ENCODE results near the gene SPATA46. TPM values are rescaled to one million over a fixed set of nuclear protein-coding genes. Genes with fewer than 3 reads are reported as not detected.

Gene SPATA46
- total RNA-seq, 1 experiment from 2014 or later: not detected

- TF ChIP-seq YY1 (IDR thresholded peaks at IDR 0.05; ENCODE audit: extremely low read depth, insufficient replicate concordance, low read depth, low read length): no peak
- TF ChIP-seq, protein P1, sequence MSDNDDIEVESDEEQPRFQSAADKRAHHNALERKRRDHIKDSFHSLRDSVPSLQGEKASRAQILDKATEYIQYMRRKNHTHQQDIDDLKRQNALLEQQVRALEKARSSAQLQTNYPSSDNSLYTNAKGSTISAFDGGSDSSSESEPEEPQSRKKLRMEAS (IDR thresholded peaks at IDR 0.05): peak; percentile 98
Observed at GRCh38 chr1:162381383-162381782, 4.7 kb upstream of the SPATA46 start, which contains the start of gene C1orf226 (continued).

DNA sequence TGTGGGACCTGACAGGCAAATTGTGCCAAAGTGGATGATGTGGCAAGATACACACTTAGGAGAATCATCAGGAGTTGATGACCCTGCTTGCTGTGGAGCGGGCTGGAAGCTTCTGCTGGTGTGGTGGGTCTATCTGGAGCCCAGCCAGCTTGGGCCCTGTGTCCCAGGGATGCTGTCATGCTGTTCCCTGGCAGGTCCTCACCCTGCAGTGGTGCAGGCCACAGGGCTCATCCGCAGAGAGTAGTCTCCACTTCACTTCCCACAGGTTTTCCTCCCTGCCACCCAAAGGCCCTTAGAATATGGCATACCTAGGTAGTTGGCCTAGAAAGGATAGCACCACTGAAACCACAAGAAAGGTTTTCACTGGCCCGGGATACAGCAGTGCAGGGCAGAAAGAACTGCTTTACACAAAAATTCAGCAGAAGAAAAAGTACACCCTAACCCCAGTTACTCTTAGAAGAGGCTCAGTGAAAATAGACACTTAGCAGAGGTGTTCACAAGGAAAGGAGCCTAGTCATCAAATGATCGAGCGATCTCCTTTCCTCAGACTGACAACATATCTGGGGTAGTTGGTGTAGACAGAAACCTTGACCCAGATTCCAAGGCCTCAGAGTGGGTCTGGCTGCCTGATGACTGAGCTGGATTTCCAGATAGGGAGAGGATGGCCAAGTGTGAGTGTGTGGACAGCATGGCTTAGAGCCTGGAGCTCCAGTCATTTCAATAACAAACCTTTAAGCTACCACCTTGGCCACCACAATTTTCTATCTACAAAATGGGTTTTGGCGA lies 3.6 kb upstream of the SPATA46 start:
- Histone ChIP-seq H3K4me3 (replicated peaks in 1 of 2; ENCODE audit: low read depth in 1 of 2, low read length in 2 of 2) (no peak overlapping the region), H3K4me2 (ENCODE audit: low read length) (peak overlapping the region; percentile 74; the same call in 1 of the 2 replicates), H3K9me2 (ENCODE audit: insufficient read depth) (no peaks in the 10 kb centered on the region), H3K36me3 (ENCODE audit: control insufficient read depth in 1 of 2, insufficient read depth in 2 of 2, low read length in 2 of 2) (no peaks in the 10 kb centered on the region), H3K27ac (ENCODE audit: low read depth, low read length) (no peak overlapping the region), H3K79me2 (ENCODE audit: insufficient read depth, low read length) (no peaks in the 10 kb centered on the region), H4K20me1 (ENCODE audit: insufficient read depth) (no peaks in the 10 kb centered on the region), H3K9me3 (ENCODE audit: control insufficient read depth in 1 of 2, insufficient read depth in 1 of 2, low read depth in 1 of 2, low read length in 2 of 2) (no peaks in the 10 kb centered on the region), H3K9ac (ENCODE audit: low read length) (no peak overlapping the region), H3K4me1 (ENCODE audit: control insufficient read depth in 1 of 2, insufficient read depth in 2 of 2, low read length in 2 of 2) (peaks cover 23 to 30% of the 10 kb centered on the region in 2 experiments), H3K27me3 (ENCODE audit: insufficient read depth, low read length) (no peaks in the 10 kb centered on the region), H2AFZ (ENCODE audit: low read depth, low read length, poor library complexity, severe bottlenecking) (no peak overlapping the region)
- DNase-seq (ENCODE audit: low read depth, low spot score): no peak
- TF ChIP-seq EZH2phosphoT487 (IDR thresholded peaks at IDR 0.05; ENCODE audit: borderline replicate concordance): no peak
- no peak for TF ChIP-seq EZH2 (IDR thresholded peaks at IDR 0.05)
- TF ChIP-seq POLR2A (IDR thresholded peaks at IDR 0.05; ENCODE audit: borderline replicate concordance, extremely low read depth, insufficient read depth, insufficient read length): no peak
- TF ChIP-seq CEBPB (IDR thresholded peaks at IDR 0.05; ENCODE audit: low read depth): no peak
- TF ChIP-seq ELF1 (IDR thresholded peaks at IDR 0.05; ENCODE audit: borderline replicate concordance, low read depth): no peak
- TF ChIP-seq YY1 (IDR thresholded peaks at IDR 0.05; ENCODE audit: extremely low read depth, insufficient replicate concordance, low read depth, low read length): no peak
- no peak for TF ChIP-seq SRF (IDR thresholded peaks at IDR 0.05; ENCODE audit: low read depth)
- TF ChIP-seq ATF3 (IDR thresholded peaks at IDR 0.05): no peak
- no peak for TF ChIP-seq EGR1 (IDR thresholded peaks at IDR 0.05; ENCODE audit: low read depth)
- POLR2A ChIA-PET: no interaction called here
- RAD21 ChIA-PET (ENCODE audit: low non-redundant PET in 1 of 2, low total read pairs in 2 of 2, uncharacterized antibody in 2 of 2, unreplicated experiment in 2 of 2): no interaction called here
- CTCF ChIA-PET: interaction anchor here (1.4 to 1.7 kb wide), 3 partner anchors 9 to 24 kb away, joined by 3 to 6 read pairs (median 6); no protein-coding TSS in a partner anchor
- BruUV-seq (replicated peaks): no TSS peak
- intact Hi-C loops (cut with micrococcal nuclease): no loop called here
- ATAC-seq: no peak

All from HCT116 (cell line).